ENCODE data around the gene CPLANE1. TPM values are rescaled to one million over a fixed set of nuclear protein-coding genes. Genes with fewer than 3 reads are reported as not detected.
"Not testable (repeated sequence)": the region's sequence is repeated elsewhere in the genome, so short reads cannot be mapped to it uniquely, and the experiment has no call there.

Gene CPLANE1
- total RNA-seq: 11.1 and 11.4 TPM in 2 replicates

DNA sequence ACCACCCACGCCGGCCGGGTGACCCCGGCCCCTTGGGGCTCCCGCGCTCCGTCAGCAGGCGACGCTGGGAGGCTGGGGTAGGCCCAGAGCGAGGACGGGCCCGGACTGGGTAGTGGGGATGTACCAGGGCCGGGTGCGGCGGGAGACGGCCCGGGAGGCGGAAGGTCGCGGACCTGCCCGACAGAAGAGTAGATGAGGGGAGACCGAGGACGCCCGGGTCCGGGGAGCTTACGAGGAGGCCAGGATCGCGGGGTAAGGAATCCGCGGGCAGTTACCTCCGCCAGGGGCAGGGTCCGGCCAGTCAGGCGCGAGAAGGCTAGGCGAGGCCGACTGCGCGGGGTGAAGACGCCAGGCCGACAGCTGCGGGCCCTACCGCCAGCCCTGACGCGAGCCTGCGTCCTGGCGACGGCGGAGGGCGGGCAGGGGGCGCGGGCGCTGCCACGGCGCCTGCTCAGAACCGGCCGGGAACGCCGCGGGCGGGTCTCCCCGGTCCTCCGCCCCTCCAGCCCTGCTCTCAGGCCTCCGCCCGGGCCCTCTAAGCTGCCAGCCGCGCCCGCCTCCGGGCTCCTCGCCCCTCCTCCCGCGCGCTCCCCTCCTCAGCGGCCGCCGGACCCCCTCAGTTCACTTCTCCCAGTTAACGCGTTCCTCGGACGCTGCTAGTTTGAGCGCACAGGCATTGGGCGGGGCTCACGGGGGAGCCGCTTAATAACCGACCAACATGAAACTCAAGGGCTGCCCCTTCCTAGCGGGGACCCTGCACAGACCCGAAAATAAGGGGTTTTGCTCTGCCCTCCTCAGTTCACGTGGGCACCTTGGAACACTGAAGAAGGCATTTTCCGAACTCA lies at the start of gene CPLANE1:
Gene CPLANE1 (minus strand): TSS at position 407 of the 845 bp plus-strand sequence. CDS start 1,678 bp downstream, outside the sequence.
- peak; percentile 28 to 85 for DNase-seq (ENCODE audit: low read depth in 2 of 2)

DNA sequence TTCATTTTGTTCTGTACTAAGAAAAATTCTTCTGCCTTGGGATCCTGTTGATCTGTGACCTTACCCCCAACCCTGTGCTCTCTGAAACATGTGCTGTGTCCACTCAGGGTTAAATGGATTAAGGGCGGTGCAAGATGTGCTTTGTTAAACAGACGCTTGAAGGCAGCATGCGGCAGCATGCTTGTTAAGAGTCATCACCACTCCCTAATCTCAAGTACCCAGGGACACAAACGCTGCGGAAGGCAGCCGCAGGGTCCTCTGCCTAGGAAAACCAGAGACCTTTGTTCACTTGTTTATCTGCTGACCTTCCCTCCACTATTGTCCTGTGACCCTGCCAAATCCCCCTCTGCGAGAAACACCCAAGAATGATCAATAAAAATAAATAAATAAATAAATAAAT lies 47.1 kb upstream of the CPLANE1 start:
- not testable (repeated sequence) for DNase-seq (ENCODE audit: low read depth in 2 of 2)

DNA sequence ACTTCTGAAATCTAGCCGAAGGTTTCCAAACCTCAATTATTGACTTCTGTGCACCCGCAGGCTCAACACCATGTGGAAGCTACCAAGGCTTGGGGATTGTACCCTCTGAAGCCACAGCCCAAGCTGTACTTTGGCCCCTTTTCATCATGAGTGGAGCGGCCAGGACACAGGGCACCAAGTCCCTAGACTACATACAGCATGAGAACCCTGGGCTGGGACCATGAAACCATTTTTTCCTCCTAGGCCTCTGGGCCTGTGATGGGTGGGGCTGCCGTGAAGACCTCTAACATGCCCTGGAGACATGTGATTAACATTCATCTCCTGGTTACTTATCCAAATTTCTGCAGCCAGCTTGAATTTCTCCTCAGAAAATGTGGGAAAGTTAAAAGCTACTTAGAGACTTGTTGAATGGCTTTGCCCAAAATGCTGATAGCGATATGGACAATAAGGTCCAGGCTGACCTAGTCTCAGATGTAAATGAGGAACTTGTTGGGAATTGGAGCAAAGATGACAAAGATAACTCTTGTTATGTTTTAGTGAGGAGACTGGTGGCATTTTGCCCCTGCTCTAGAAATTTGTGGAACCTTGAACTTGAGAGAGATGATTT lies 34.1 kb upstream of the CPLANE1 start:
- no peak for DNase-seq (ENCODE audit: low read depth in 2 of 2)

DNA sequence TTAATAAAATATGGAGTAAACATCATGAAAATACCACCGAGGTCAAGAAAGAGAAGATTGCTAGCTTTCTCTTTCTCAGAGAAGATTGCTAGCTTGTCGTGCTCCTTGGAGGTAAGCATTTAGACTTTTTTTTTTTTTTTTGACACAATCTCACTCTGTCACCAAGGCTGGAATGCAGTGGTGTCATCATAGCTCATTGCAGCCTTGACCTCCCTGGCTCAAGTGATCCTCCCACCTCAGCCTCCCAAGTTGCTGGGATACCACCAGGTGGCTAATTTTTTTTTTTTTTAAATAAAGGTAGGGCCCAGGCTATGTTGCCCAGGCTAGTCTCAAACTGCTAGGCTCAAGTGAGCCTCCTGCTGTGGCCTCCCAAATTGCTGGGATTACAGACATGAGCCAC lies 26.3 kb upstream of the CPLANE1 start:
- no peak for DNase-seq (ENCODE audit: low read depth in 2 of 2)

DNA sequence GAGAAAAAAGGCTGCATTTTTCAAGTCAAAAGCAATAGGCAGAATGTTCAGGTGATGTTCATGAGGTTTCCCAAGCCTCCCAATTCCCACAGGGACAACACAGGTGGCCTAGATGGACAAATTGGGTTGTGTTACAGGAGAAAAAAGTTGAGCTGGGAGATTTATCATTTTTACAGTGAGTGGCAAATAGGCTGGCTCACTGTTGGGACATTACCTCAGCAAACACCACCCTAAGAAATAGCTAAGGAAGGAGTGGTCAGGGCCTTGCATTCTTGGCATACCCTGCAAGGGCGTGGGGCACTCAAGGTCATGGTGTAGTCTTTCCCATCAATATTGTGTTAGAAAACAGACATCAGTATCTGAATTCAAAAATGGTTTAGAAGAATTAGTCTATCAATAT lies 23.3 kb upstream of the CPLANE1 start:
- DNase-seq (ENCODE audit: low read depth in 2 of 2): no peak

DNA sequence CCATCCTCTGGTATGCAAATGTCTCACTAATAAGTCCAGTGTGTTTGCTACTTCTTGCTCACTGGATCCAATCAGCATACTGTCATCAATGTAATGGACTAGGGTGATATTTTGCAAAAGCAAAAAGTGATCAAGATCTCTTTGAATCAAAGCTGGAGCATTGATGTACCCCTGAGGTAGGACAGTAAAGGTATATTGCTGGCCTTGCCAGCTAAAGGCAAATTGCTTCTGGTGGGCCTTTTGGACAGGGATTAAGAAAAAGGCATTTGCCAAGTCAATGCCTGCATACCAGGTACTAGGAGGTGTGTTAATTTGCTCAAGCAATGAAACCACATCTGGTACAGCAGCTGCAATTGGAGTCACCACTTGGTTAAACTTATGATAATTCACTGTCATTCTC lies 18.9 kb upstream of the CPLANE1 start:
- not testable (repeated sequence) for DNase-seq (ENCODE audit: low read depth in 2 of 2)

DNA sequence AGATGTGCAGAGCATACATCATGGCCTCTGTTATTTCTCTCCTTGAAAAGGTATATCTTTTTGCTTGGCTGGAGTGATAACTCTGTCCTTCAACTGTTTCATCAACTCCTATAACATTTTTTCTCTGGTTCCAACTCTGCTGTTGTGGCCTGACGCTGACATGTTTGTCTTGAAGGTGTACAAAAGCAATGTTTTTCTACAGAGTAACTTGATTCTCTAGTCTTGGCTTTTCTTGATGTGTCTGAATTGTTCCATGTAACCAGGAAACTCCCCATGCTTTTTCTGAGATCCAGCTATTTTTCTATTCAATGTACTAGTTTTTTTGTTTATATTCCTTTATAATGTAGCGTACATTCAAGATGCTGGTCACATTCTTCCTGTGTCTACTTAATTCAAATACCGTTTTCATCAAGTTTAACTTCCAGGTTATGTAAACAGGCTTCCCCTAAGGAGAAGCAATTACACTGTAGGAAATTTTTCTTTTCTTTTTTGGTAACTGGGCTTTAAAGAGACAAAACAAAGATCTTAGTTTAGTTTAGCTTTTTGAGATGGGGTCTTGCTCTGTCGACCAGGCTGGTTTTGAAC lies 6.7 kb upstream of the CPLANE1 start:
- DNase-seq (ENCODE audit: low read depth in 2 of 2): no peak

DNA sequence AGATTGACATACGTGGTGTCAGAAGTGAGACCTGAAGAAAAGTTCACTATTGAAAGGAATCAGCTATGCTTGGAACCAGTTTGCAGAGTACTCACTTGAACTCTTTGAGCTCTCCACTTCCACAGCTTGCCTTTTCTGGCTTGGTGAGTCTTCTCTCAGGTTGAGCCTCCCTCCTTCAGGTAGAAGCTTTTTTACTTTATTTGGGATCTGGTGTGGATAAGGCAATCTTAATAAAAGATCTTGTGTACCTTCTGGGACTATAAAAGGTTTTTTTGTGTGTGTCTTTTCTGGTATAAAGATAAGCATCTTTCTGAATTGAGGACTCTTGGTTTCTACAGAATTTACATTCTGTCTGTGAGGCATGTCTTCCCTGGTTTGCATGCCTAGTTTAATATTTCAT lies 5.4 kb upstream of the CPLANE1 start:
- DNase-seq (ENCODE audit: low read depth in 2 of 2): no peak

DNA sequence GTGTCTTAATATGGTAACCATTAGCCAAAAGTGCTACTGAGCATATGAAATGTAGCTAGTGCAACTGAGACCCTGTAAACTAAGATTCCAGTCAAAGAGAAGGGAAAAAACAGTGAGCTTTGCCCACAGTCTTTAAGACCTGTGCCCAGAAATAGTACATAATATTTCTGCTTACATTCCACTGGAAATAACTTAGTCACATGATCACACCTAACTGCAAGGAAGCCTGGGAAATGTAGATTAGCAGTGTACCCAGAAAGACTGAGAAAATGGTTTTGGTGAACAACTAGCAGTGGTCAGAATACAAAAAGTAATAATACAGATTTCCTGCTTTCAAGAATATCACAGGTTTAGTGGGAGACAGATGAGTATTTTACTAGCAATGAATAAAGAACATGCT lies 2.5 kb upstream of the CPLANE1 start:
- no peak for DNase-seq (ENCODE audit: low read depth in 2 of 2)

DNA sequence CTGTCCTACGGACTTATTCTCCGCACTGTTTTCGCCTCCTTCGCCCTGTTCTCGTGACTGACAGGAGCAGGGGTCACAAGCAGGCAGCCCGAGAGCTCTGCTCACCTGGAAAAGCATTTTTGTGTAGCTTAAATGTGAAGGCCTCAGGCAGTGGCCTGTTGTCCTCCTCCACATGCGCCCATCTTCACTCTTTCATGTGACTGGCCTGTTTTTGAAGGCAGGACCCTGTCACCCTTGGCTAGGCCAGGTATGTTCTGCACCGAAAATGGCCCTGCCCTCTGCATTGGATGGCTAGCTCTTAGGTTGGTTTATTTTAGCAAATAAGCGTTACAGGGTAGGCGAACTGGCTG lies 614 bp upstream of the CPLANE1 start:
- DNase-seq (ENCODE audit: low read depth in 2 of 2): no peak

DNA sequence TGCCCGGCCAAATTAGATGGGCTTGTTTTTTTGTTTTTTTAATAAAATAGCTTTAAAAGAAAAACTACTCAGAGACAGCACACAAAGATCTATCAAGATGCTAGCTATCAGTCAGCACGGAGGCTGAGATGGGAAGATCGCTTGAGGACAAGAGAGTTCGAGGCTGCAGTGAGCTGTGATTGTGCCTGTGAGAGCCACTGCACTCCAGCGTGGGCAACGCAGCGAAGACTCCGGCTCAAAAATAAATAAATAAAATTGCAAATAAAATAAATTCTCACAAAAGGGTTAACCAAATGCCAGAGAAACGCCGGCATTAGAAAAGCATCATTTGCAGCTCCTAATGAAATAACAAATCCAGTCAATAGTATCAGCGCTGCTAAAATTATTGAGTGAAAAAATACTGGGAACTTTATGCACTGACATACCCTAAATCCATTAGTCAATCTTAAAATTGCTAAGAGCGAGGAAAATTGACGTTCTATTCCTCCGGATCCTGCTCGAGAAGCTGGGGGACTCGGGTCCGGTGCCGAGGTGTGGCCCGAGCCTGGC lies 681 bp downstream of the CPLANE1 start:
- peak in 1 of 2 donors; percentile 20 for DNase-seq (ENCODE audit: low read depth in 2 of 2)

DNA sequence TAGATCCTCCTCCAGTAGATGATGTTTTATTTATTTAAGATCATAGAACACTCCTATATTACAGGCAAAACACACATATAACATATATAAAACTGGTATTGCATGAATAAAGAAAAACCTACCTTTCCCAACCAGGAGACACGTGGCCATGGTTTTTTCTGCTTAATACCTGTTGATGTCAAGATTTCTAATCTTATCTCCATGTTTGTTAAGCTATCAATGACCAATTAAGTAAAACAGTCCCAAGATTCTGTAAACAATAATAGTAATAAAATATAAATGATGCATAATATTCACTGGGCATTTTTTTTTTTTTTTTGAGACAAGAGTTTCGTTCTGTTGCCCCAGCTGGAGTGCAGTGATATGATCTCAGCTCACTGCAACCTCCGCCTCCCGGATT lies 1.7 kb downstream of the CPLANE1 start:
- DNase-seq (ENCODE audit: low read depth in 2 of 2): no peak

DNA sequence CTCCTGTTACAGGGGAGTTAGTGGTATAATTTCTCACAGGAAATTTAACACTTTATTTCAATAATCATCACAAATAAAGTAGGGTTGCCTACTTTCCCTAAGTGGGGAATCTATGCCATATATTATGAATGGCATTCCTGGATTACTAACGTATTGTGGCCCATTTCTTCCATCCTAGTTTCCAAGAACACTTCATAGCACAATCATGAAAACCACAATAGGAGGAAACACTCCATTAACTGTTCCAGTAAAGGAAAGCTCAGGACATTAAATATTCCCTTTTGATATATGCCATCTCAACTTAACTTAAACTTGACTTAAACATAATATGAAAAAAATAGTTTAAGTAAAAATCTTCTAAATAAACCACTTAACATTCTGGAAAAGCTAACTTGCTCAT lies 2.1 kb downstream of the CPLANE1 start:
- peak in 1 of 2 donors; percentile 17 for DNase-seq (ENCODE audit: low read depth in 2 of 2)

DNA sequence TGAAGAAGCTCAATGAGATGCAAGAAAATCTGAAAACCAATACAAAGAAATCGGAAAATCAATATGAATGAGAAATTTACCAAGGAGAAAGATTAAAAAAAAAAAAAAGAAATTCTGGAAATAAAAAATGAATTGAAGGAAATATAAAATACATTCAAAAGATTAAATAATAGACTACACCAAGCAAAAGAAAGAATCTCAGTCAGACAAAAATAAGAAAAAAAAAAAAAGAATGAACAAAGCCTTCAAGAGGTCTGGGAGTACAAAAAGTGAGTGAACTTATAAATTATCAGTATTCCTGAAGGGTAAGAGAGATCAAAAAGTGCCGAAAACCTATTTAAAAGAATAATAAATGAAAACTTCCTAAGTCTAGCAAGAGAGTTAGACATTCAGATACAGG lies 14.9 kb downstream of the CPLANE1 start:
- no peak for DNase-seq (ENCODE audit: low read depth in 2 of 2)

DNA sequence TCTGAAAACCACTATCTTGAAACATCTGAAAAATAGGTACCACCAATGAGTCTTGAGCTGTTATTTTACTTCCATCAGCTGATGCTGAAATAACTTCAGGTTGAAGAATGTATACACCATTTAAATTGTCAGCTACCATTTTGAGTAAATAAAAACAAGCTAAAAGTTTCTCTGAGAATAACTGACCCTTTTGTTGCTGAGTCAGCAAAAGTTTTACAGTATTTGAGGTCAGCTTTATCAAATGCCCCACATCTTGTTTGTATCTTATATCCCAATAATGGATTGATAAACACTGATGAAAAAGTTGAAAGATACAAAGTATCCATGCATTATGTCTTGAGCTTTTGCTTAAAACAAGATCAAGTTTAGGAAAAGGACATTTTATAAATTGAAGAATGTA lies 22.8 kb downstream of the CPLANE1 start:
- no peak for DNase-seq (ENCODE audit: low read depth in 2 of 2)

DNA sequence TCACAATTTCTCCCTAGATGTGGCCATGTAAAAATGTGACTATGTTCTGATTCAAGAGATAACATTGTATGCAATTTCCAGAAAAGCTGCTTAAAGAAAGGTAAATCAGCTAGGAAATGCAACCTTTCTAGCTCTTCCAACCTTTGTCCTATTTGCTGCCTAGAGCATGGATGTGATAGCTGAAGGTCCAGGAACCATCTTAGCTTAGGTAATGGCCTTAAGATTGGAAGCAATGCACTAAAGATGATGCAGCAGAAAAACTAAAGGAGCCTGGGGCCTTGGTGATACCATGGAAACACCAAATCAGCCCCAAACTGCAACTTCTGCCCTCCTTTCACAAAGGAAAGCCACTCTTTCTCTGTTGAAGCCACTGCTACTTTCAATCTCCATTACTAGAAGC lies 27.0 kb downstream of the CPLANE1 start:
- DNase-seq (ENCODE audit: low read depth in 2 of 2): no peak

DNA sequence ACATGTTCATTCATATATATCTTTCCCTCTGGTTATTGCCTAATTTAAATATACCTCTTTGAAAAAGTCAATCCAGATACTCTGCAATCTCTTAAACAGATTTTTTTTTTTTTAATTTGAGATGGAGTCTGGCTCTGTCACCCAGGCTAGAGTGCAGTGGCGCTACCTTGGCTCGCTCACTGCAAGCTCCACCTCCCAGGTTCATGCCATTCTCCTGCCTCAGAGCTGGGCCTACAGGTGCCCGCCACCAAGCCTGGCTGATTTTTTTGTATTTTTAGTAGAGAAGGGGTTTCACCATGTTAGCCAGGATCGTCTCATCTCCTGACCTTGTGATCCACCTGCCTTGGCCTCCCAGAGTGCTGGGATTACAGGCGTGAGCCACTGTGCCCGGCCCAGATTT lies 28.8 kb downstream of the CPLANE1 start:
- DNase-seq (ENCODE audit: low read depth in 2 of 2): not testable (repeated sequence)

DNA sequence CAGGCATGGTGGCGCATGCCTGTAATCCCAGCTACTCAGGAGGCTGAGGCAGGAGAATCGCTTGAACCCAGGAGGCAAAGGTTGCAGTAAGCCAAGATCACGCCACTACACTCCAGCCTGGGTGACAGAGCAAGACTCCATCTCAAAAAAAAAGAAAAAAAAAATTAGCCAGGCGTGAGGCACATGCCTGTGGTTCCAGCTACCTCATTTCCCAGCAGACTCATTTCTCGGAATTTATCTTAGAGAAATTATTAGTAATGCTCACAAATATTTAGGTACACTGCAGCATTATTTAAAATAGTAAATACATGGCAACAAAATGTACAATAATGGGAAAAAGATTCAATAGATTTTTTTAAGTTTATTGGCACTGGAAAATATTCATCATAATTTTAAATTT lies 29.8 kb downstream of the CPLANE1 start:
- DNase-seq (ENCODE audit: low read depth in 2 of 2): not testable (repeated sequence)

DNA sequence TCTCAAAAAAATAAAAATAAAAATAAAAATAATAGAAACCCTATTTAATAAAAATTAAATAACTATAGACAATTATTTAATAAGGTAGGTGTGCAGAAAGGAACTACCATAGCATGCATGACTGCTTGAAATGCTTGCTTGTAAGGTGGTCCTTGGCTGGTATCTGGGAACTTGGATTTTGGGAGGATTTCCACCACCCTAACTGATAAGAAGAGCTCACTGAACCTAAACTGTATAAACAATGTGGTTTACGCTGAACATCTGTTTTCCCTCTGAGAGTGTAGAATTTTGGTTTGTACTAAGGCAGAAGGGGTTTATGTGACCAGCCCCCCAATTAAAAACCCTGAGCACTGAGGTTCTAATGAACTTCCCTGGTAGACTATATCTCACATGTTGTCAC lies 31.2 kb downstream of the CPLANE1 start:
- DNase-seq (ENCODE audit: low read depth in 2 of 2): no peak

DNA sequence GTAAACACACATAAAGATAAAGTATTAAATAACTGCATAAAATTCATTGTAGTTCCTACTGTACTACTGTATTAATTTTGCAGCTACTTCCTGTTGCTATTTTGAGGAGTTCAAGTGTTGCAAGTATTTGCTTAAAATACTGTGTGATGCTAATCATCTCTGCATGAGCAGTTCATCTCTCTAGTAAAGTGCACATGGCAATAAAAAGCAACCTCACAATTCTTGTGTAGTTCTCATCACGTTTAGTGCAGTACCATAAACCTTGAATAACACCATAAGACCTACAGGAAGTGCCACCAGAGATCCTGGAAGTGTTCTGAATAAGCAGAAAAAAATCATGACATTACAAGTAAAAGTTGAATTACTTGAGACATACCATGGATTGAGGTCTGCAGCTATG lies 34.6 kb downstream of the CPLANE1 start:
- DNase-seq (ENCODE audit: low read depth in 2 of 2): no peak

DNA sequence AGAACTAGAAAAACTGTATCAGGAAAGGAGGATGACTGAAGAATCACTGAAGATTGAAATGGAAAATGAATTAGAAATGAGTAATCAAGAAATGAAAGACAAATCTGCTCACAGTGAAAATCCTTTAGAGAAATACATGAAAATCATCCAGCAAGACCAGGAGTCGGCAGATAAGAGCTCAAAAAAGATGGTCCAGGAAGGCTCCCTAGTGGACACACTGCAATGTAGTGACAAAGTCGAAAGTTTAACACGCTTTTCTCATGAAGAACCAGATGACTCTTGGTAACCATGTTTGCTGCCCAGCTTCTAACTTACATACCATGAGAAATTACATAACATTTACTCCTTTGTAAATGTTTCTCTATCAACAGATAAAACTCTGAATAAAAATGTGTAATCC lies 37.1 kb downstream of the CPLANE1 start:
- no peak for DNase-seq (ENCODE audit: low read depth in 2 of 2)

DNA sequence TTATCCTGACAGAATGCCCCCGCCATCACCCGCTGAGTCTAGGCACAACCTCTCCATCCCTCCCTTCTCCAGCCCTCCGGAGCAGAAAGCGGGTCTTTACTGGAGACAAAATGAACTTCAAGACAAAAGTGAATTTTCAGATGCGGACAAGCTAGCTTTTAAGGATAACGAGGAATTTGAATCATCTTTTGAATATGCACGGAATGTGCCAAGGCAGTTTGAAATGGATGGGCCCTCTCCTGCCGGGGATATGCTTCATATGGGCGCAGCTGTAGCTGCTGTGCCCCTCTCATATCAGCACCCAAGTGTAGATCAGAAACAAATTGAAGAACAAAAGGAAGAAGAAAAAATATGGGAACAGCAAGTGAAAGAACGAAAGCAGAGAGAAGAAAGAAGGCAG lies 37.5 kb downstream of the CPLANE1 start:
- no peak for DNase-seq (ENCODE audit: low read depth in 2 of 2)

Measured in dermis microvascular lymphatic vessel endothelial cell (primary cell).